Body of pancreas (tissue), 4 donors: ENCODE measurements around the gene DLG1.

ENCODE experiments used
- POLR2A ChIP-seq, 3 donors: fragments of 450-650 bp; IDR thresholded peaks; one replicate each; pipeline ENCODE4 v1.6.1; 2016; ENCODE audit warnings: antibody characterized with exemption in 3 of 3, mild to moderate bottlenecking in 2 of 3
- TF ChIP-seq, protein P1 (sequence below), 7 experiments: fragments of 450-650 bp in 4 of 7; fragments of 200-600 bp in 3 of 7; sonication (generic) in 3 of 7; IDR thresholded peaks; one replicate each; pipeline ENCODE4 v1.5.1; 2016 to 2019; ENCODE audit warnings: antibody characterized with exemption in 7 of 7

DNA sequence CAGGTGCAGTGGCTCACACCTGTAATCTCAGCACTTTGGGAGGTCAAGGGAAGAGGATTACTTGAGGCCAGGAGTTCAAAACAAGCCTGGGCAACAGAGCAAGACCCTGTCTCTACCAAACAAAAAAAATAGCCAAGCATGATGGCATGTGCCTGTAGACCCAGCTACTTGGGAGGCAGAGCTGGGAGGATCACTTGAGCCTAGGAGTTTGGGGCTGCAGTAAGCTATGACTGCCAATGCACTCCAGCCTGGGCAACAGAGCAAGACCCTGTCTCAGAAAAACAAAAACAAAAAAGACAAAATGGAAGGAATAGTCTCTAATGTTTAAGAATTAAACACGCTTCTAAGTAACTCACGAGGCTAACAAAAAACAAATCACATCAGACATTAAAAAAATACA lies 106.5 kb downstream of the DLG1 start:
- TF ChIP-seq, protein P1, sequence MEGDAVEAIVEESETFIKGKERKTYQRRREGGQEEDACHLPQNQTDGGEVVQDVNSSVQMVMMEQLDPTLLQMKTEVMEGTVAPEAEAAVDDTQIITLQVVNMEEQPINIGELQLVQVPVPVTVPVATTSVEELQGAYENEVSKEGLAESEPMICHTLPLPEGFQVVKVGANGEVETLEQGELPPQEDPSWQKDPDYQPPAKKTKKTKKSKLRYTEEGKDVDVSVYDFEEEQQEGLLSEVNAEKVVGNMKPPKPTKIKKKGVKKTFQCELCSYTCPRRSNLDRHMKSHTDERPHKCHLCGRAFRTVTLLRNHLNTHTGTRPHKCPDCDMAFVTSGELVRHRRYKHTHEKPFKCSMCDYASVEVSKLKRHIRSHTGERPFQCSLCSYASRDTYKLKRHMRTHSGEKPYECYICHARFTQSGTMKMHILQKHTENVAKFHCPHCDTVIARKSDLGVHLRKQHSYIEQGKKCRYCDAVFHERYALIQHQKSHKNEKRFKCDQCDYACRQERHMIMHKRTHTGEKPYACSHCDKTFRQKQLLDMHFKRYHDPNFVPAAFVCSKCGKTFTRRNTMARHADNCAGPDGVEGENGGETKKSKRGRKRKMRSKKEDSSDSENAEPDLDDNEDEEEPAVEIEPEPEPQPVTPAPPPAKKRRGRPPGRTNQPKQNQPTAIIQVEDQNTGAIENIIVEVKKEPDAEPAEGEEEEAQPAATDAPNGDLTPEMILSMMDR (IDR thresholded peaks at IDR 0.05) = no peak
- TF ChIP-seq POLR2A (IDR thresholded peaks at IDR 0.05) = no peak
